Measurements from ENCODE around the gene GALNT2.

DNA sequence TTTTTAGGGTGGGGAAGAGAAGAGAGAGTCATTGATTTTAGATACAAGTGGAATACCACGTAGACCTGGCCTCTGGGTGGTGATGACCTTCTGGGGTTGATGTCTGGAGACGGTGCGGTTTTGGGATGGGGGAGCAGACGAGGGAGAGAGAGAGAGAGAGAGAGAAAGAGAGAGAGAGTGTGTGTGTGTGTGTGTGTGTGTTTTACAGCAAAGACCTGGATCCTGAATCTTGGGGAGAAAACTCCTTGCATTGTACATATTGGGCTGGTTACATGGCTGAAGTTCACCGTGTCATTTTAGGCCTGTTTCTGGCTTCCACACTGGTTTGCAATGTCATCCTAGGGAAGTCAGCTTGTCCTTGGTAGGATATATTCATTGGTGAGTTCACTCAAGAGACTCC is 89.0 kb downstream of the GALNT2 start:
- TF ChIP-seq POLR2A (IDR thresholded peaks at IDR 0.05; ENCODE audit: insufficient read depth in 1 of 2, low read depth in 2 of 2, low read length in 2 of 2) (no peak), ZSCAN31 (CRISPR knock-in tag; IDR thresholded peaks at IDR 0.05; ENCODE audit: low read depth) (no peak), ZNF446 (CRISPR knock-in tag; IDR thresholded peaks at IDR 0.05) (no peak)
- TF ChIP-seq, protein P1, sequence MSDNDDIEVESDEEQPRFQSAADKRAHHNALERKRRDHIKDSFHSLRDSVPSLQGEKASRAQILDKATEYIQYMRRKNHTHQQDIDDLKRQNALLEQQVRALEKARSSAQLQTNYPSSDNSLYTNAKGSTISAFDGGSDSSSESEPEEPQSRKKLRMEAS (IDR thresholded peaks at IDR 0.05) = no peak

All from HepG2 (cell line).